ENCODE measurements around the gene TUBA1C.
"Not testable (repeated sequence)": the region's sequence is repeated elsewhere in the genome, so short reads cannot be mapped to it uniquely, and the experiment has no call there.

Gene TUBA1C

GRCh38 chr12:49282302-49282701 lies 17.4 kb downstream of the TUBA1C start:
- Histone ChIP-seq H3K4me3 (ENCODE audit: low read depth, low read length) (no peak overlapping the region), H3K36me3 (no peaks in the 10 kb centered on the region), H3K4me1 (peaks cover 21% of the 10 kb centered on the region), H3K9me3 (no peaks in the 10 kb centered on the region), H3K27me3 (no peaks in the 10 kb centered on the region)
- no peak for DNase-seq
- no peak for TF ChIP-seq CTCF (IDR thresholded peaks at IDR 0.05; ENCODE audit: low read depth, low read length)

GRCh38 chr12:49282740-49283375 lies 18.0 kb downstream of the TUBA1C start:
- H3K4me3 ChIP-seq (ENCODE audit: low read depth, low read length); H3K27me3 ChIP-seq; DNase-seq; H3K9me3 ChIP-seq; H3K36me3 ChIP-seq: not testable (repeated sequence)
- H3K4me1 ChIP-seq, result peaks cover 21% of the 10 kb centered on the region

GRCh38 chr12:49283541-49284429 lies 18.9 kb downstream of the TUBA1C start:
- peak; percentile 44 for TF ChIP-seq CTCF (IDR thresholded peaks at IDR 0.05; ENCODE audit: low read depth, low read length)
- Histone ChIP-seq H3K9me3 (no peaks in the 10 kb centered on the region), H3K36me3 (no peaks in the 10 kb centered on the region), H3K27me3 (no peaks in the 10 kb centered on the region), H3K4me1 (peaks cover 21% of the 10 kb centered on the region), H3K4me3 (ENCODE audit: low read depth, low read length) (no peak overlapping the region)
- peak; percentile 37 for DNase-seq

- TF ChIP-seq CTCF (IDR thresholded peaks at IDR 0.05; ENCODE audit: low read depth, low read length), result no peak
- Histone ChIP-seq H3K9me3 (no peaks in the 10 kb centered on the region), H3K36me3 (no peaks in the 10 kb centered on the region), H3K4me1 (peaks cover 15% of the 10 kb centered on the region), H3K4me3 (ENCODE audit: low read depth, low read length) (no peak overlapping the region), H3K27me3 (no peaks in the 10 kb centered on the region)
- DNase-seq, result no peak
These were observed 19.8 kb downstream of the TUBA1C start for GRCh38 chr12:49284672-49285071.

- H3K4me3 ChIP-seq (ENCODE audit: low read depth, low read length), result no peak overlapping the region
- TF ChIP-seq CTCF (IDR thresholded peaks at IDR 0.05; ENCODE audit: low read depth, low read length), result no peak
- H3K9me3 ChIP-seq, result no peaks in the 10 kb centered on the region
- no peaks in the 10 kb centered on the region for H3K27me3 ChIP-seq
- DNase-seq, result no peak
- H3K36me3 ChIP-seq, result no peaks in the 10 kb centered on the region
- H3K4me1 ChIP-seq, result peaks cover 7% of the 10 kb centered on the region
These were observed 23.0 kb downstream of the TUBA1C start for GRCh38 chr12:49287876-49288275.

- H3K4me1 ChIP-seq, result peaks cover 5% of the 10 kb centered on the region
- peak; percentile 91 for TF ChIP-seq CTCF (IDR thresholded peaks at IDR 0.05; ENCODE audit: low read depth, low read length)
- H3K9me3 ChIP-seq, result no peaks in the 10 kb centered on the region
- no peaks in the 10 kb centered on the region for H3K27me3 ChIP-seq
- no peak overlapping the region for H3K4me3 ChIP-seq (ENCODE audit: low read depth, low read length)
- no peaks in the 10 kb centered on the region for H3K36me3 ChIP-seq
- DNase-seq, result peak; percentile 60
These were observed 23.6 kb downstream of the TUBA1C start for GRCh38 chr12:49288412-49288853.
